ENCODE measurements around the gene TTC19. TPM values are rescaled to one million over a fixed set of nuclear protein-coding genes. Genes with fewer than 3 reads are reported as not detected.

The TTC19 gene
- total RNA-seq, 1 experiment from 2014 or later: 20.2 TPM

DNA sequence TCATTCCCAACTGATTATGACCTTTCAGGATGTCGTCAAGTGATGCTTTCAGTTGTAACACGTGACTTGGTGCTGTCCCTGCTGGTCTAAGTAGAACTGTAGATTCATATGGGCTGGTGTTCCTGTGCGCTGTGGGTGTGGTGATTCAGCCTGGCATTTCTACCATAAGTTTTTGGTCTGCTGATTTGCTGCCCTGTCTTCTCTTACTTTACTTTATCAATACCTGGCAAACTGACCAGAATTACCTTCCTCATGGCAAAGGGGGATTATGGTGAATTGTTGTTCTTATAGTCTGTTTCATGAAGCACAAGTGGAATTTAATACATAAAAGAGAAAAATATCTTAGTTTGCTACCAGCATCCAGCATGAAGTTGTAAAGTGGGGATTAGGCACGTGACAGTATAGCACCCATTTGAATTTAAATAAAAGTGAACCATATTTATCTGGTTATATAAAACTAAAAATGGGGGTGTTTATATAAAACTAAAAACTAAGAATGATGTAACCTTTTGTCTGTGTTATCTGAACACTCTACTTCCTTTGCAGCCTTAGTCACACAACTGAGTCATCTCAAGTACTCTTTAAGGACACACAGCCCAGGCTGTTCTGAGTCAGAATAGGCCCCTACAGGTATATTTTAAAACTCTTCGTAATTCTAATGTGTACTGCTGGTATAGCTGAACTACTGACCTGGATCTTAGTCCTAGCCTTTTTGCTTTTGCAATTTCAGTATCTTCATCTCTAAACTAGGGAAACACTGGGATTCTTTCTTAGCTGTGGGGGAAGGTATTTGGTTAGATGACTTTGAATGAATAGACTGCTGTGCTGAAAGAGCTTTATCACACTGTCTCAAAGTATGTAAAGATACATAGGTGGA lies 28.3 kb downstream of the TTC19 start:
- Mint-ChIP-seq H3K4me1 (ENCODE audit: low read depth, unreplicated experiment) (no peaks in the 10 kb centered on the region), H3K36me3 (ENCODE audit: insufficient read depth, unreplicated experiment) (peaks cover 67% of the 10 kb centered on the region), H3K9me3 (ENCODE audit: unreplicated experiment) (no peaks in the 10 kb centered on the region), H3K27ac (ENCODE audit: unreplicated experiment) (no peak overlapping the region), H3K4me3 (ENCODE audit: unreplicated experiment) (no peak overlapping the region), H3K27me3 (ENCODE audit: insufficient read depth, unreplicated experiment) (no peaks in the 10 kb centered on the region)
- POLR2A ChIA-PET: no interaction called here
- Histone ChIP-seq H3K9me3 (no peaks in the 10 kb centered on the region), H3K36me3 (ENCODE audit: control insufficient read depth, insufficient read depth, low read length) (no peaks in the 10 kb centered on the region), H3K27me3 (replicated peaks; ENCODE audit: control insufficient read depth, insufficient read depth, low read length) (no peaks in the 10 kb centered on the region), H3K4me1 (no peaks in the 10 kb centered on the region), H3K4me3 (ENCODE audit: low read depth, low read length) (no peak overlapping the region)
- TF ChIP-seq, protein P1, sequence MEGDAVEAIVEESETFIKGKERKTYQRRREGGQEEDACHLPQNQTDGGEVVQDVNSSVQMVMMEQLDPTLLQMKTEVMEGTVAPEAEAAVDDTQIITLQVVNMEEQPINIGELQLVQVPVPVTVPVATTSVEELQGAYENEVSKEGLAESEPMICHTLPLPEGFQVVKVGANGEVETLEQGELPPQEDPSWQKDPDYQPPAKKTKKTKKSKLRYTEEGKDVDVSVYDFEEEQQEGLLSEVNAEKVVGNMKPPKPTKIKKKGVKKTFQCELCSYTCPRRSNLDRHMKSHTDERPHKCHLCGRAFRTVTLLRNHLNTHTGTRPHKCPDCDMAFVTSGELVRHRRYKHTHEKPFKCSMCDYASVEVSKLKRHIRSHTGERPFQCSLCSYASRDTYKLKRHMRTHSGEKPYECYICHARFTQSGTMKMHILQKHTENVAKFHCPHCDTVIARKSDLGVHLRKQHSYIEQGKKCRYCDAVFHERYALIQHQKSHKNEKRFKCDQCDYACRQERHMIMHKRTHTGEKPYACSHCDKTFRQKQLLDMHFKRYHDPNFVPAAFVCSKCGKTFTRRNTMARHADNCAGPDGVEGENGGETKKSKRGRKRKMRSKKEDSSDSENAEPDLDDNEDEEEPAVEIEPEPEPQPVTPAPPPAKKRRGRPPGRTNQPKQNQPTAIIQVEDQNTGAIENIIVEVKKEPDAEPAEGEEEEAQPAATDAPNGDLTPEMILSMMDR (IDR thresholded peaks at IDR 0.05; ENCODE audit: insufficient read depth in 1 of 2, low read depth in 1 of 2, low read length in 1 of 2, severe bottlenecking in 1 of 2, unreplicated experiment in 1 of 2): no peak
- intact Hi-C loops (cut with micrococcal nuclease; ENCODE audit: unreplicated experiment): no loop called here
- BruUV-seq (replicated peaks): TSS peak; percentile 48
- CTCF ChIA-PET: no interaction called here
- no peak for DNase-seq

DNA sequence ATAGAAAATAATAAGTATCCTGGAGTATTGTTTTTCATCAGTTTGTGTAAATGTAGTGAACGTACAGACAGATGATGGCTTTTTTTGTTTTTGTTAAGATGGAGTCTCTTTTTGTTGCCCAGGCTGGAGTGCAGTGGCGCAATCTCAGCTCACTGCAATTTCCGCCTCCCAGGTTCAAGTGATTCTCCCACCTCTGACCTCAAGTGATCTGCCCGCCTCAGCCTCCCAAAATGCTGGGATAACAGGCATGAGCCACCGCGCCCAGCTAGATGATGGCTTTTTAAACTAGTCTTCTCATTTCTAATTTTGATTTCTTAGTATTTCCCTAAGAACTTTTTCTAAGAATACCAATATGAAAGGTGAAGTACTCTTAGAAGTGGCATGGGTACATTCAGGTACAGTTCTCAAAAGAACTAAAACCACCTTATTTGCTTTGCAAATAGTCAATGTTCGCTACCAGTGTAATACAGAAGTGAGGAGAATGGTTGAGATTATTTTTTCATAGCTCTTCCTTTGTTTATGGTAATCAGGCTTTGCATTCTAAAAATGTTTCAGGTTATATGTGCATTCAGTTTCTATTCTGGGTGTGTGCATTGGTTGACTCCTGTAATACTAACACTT lies 34.2 kb downstream of the TTC19 start:
- H3K9me3 Mint-ChIP-seq (ENCODE audit: unreplicated experiment): no peaks in the 10 kb centered on the region
- intact Hi-C loops (cut with micrococcal nuclease; ENCODE audit: unreplicated experiment): no loop called here
- no peak for DNase-seq
- POLR2A ChIA-PET: no interaction called here
- H3K4me3 Mint-ChIP-seq (ENCODE audit: unreplicated experiment): no peak overlapping the region
- CTCF ChIA-PET: no interaction called here
- H3K4me1 Mint-ChIP-seq (ENCODE audit: low read depth, unreplicated experiment): no peaks in the 10 kb centered on the region
- H3K9me3 ChIP-seq: no peaks in the 10 kb centered on the region
- no peak overlapping the region for H3K4me3 ChIP-seq (ENCODE audit: low read depth, low read length)
- H3K27me3 ChIP-seq (replicated peaks; ENCODE audit: control insufficient read depth, insufficient read depth, low read length): no peaks in the 10 kb centered on the region
- H3K4me1 ChIP-seq: no peaks in the 10 kb centered on the region
- TF ChIP-seq, protein P1 (IDR thresholded peaks at IDR 0.05; ENCODE audit: insufficient read depth in 1 of 2, low read depth in 1 of 2, low read length in 1 of 2, severe bottlenecking in 1 of 2, unreplicated experiment in 1 of 2): no peak
- BruUV-seq (replicated peaks): no TSS peak
- H3K27me3 Mint-ChIP-seq (ENCODE audit: insufficient read depth, unreplicated experiment): no peaks in the 10 kb centered on the region
- peaks cover 65% of the 10 kb centered on the region for H3K36me3 Mint-ChIP-seq (ENCODE audit: insufficient read depth, unreplicated experiment)
- no peaks in the 10 kb centered on the region for H3K36me3 ChIP-seq (ENCODE audit: control insufficient read depth, insufficient read depth, low read length)
- H3K27ac Mint-ChIP-seq (ENCODE audit: unreplicated experiment): no peak overlapping the region

DNA sequence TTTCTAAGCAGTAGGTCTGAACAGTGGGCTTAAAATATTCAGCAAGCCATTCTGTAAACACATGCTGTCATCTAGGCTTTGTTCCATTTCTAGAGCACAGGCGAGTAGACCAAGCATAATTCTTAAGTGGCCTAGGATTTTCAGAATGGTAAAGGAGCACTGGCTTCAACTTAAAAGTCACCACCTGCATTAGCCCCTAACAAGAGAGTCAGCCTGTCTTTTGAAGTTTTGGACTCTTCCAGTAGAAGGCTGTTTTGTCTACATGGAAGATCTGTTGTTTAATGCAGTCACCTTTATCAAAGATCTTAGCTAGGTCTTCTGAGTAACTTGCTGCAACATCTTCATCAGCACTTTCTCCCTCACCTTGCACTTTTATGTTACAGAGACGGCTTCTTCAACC lies 36.6 kb downstream of the TTC19 start:
- TF ChIP-seq, protein P1 (IDR thresholded peaks at IDR 0.05; ENCODE audit: insufficient read depth in 1 of 2, low read depth in 1 of 2, low read length in 1 of 2, severe bottlenecking in 1 of 2, unreplicated experiment in 1 of 2): no peak
- Histone ChIP-seq H3K4me1 (no peaks in the 10 kb centered on the region), H3K4me3 (ENCODE audit: low read depth, low read length) (no peak overlapping the region), H3K27me3 (replicated peaks; ENCODE audit: control insufficient read depth, insufficient read depth, low read length) (no peaks in the 10 kb centered on the region), H3K36me3 (ENCODE audit: control insufficient read depth, insufficient read depth, low read length) (no peaks in the 10 kb centered on the region), H3K9me3 (no peaks in the 10 kb centered on the region)
- intact Hi-C loops (cut with micrococcal nuclease; ENCODE audit: unreplicated experiment): no loop called here
- BruUV-seq (replicated peaks): no TSS peak
- Mint-ChIP-seq H3K4me1 (ENCODE audit: low read depth, unreplicated experiment) (no peaks in the 10 kb centered on the region), H3K36me3 (ENCODE audit: insufficient read depth, unreplicated experiment) (peaks cover 76% of the 10 kb centered on the region), H3K4me3 (ENCODE audit: unreplicated experiment) (no peak overlapping the region), H3K9me3 (ENCODE audit: unreplicated experiment) (no peaks in the 10 kb centered on the region), H3K27me3 (ENCODE audit: insufficient read depth, unreplicated experiment) (no peaks in the 10 kb centered on the region), H3K27ac (ENCODE audit: unreplicated experiment) (no peak overlapping the region)
- CTCF ChIA-PET: no interaction called here
- POLR2A ChIA-PET: no interaction called here
- DNase-seq: no peak
